LNCaP clone FGC (cell line): Measurements from ENCODE around the gene SUMO4.
"Not testable (repeated sequence)": the region's sequence is repeated elsewhere in the genome, so short reads cannot be mapped to it uniquely, and the experiment has no call there.

Experiments
- DNase-seq: peaks from one replicate; pipeline ENCODE4 v3.0.0-alpha.2; 2011; ENCODE audit warnings: low read depth
- H3K4me3 ChIP-seq: 2 replicates; pipeline ENCODE4 v1.5.1; 2011; ENCODE audit warnings: mild to moderate bottlenecking, low read depth, low read length, control low read depth
- TF ChIP-seq, protein P1 (sequence below): IDR thresholded peaks from 2 replicates; pipeline ENCODE4 v1.5.1; 2012; ENCODE audit warnings: mild to moderate bottlenecking; ENCODE audit not compliant: control insufficient read depth, insufficient read depth; ENCODE audit errors: extremely low read depth

SUMO4 gene

DNA sequence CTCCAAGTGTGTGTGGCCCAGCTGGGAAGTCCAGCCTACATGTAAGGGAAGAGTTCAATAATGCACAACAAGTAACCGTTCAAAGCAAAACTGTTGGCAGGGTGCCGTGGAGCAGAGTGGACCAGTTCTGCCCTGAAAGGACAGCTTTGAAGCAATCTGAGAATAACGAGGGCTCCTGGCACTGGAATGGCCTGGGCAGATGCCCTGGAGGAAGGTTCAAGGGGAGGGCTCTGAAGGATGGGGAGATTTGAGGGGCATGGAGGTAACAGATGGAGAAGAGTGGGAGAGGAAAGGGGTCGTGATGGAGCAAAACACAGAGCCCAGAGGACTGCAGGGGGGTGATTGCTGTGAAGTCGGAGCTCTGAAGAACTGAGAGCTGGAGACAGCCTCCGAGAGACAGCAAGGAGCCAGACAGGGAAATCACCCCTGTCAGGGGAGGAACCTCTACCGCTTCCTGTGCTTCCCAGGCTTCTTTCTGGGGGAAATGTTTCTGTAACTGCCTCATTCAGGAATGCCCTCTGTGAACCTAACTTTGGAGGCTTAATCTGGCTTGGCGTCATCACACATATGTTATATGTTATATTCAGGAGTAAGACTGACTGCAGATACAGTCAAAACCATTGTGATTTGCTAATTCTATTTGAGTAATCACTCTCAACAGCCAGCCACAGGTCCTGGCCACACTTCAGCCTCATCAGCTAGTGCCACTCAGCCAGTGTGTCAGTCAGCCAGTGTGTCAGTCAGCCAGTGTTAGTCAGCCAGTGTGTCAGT lies 43.5 kb downstream of the SUMO4 start:
- no peak for DNase-seq
- no peak overlapping the region for H3K4me3 ChIP-seq
- TF ChIP-seq, protein P1, sequence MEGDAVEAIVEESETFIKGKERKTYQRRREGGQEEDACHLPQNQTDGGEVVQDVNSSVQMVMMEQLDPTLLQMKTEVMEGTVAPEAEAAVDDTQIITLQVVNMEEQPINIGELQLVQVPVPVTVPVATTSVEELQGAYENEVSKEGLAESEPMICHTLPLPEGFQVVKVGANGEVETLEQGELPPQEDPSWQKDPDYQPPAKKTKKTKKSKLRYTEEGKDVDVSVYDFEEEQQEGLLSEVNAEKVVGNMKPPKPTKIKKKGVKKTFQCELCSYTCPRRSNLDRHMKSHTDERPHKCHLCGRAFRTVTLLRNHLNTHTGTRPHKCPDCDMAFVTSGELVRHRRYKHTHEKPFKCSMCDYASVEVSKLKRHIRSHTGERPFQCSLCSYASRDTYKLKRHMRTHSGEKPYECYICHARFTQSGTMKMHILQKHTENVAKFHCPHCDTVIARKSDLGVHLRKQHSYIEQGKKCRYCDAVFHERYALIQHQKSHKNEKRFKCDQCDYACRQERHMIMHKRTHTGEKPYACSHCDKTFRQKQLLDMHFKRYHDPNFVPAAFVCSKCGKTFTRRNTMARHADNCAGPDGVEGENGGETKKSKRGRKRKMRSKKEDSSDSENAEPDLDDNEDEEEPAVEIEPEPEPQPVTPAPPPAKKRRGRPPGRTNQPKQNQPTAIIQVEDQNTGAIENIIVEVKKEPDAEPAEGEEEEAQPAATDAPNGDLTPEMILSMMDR, result no peak

DNA sequence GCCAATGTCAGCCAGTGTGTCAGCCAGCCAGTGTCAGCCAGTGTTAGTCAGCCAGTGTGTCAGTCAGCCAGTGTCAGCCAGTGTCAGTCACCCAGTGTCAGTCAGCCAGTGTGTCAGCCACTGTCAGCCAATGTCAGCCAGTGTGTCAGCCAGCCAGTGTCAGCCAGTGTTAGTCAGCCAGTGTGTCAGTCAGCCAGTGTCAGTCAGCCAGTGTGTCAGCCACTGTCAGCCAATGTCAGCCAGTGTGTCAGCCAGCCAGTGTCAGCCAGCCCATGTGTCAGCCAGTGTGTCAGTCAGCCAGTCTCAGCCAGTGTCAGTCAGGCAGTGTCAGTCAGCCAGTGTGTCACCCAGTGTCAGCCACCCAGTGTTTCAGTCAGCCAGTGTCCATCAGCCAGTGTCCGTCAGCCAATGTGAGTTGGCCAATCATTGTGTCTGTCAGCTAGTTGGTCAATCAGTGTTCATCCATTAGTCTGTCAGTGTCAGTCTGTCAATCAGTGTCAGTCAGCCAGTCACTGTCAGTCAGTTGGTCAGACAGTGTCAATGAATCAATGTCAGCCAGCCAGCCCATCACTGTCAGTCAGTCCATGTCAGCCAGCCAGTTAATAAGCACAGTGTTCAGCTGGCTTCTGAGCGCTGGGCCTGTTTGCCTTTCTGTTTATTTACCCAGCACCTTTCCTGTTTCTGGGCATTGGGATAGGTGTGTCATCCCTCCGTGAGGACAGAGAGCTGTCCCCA lies 44.5 kb downstream of the SUMO4 start:
- not testable (repeated sequence) for H3K4me3 ChIP-seq

DNA sequence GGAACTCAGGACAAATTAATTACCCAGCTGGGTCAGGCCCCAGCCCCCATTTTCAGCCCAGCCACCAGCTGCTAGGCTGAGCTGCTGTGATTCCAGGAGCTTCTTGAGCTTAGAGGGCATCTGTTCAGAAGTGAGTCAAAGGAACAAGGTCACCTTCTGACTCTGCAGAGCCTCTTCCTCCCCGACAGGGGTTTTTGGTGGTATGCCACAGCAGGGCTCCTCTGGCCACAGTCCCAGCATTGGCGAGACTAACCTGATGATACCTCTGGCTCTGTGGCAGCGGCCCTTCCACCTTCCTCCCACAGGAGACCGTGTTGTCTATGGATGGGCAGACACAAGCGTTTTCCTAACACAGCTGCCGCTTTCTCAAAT lies 45.0 kb downstream of the SUMO4 start:
- TF ChIP-seq, protein P1, result no peak
- H3K4me3 ChIP-seq, result no peak overlapping the region
- no peak for DNase-seq

More for the DNA sequence above, 44.5 kb downstream of the SUMO4 start:
- peak; percentile 42 for DNase-seq

DNA sequence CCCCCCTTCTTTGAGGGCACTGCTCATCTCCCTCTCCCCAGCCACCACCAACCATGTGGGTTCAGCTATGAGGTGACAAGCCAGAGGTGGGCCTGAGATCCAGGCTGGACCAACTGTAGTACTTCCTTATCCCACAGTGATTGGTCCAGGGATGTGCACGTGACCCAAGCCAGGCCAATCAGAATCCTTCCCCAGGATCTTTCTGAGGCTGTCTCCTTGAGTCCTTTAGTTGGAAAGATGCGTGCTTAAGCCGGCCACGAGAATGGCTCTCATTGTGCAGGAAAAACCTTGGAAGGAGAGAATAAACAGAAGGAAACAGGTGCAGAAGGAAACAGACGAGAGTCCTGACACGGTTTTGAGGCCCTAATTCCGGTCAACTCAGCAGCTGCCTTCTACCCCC lies 45.5 kb downstream of the SUMO4 start:
- TF ChIP-seq, protein P1, result no peak
- no peak for DNase-seq
- H3K4me3 ChIP-seq, result no peak overlapping the region

DNA sequence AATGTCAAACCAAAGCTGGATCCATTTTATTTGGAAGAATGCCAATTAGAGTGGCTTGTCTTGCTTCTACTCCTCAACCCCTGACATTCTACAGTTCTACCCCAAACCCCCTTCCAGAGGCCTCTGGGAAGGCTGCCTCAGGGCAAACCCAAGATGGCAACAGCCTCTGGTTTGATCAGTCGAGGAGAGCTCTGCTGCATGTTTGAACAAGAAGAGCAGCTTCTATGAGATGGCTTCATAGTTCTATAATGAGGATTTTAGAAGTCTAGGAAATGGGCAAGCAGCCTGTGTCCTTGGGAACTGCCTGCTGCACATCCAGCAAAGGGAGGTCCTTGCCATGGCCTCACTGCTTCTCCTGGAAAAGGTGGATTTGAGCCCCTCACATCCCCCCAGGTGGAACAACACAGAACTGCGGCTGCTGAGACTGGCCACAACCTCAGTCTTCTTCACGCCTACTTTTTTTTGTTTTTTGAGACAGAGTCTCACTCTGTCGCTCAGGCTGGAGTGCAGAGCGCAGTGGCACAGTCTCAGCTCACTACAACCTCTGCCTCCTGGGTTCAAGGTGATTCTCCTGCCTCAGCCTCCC lies 46.8 kb downstream of the SUMO4 start:
- no peak overlapping the region for H3K4me3 ChIP-seq
- TF ChIP-seq, protein P1, result no peak
- DNase-seq, result no peak

DNA sequence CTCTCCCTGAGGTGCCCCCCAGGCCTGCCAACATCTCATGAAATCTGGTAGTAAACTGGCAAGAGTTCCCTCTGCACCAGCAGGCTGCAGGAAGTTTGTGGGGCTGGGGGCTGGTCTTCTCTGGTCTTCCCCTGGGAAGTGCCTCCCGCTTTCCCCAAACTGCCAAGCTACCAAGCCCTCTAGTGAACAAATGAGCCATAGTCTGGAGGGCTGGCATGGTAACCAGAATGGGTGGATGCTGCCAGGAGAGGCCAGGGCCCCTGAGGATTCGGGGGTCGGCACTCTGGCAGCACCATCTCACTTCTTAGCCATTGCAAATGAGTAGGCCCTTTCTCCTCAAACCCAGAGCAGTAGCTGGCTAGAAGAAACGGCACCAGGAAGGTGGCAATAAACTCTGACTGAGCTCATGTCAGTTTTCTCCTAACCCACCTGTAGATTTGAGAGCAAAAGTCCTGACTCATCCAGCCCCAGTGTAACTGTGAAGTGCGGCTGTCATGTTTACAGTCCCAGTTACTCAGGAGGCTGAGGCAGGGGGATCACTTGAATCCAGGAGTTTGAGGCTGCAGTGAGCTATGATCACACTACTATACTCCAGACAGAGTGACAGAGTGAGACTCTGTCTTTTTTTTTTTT lies 48.9 kb downstream of the SUMO4 start:
- DNase-seq, result no peak
- H3K4me3 ChIP-seq, result no peak overlapping the region
- TF ChIP-seq, protein P1, result no peak
